Large intestine (tissue), 3 donors: ENCODE data around the gene UST. TPM values are rescaled to one million over a fixed set of nuclear protein-coding genes. Genes with fewer than 3 reads are reported as not detected.

Experiments
- DNase-seq, 2 donors: peaks; one replicate each; pipeline versions ENCODE4 v3.0.0 to v3.0.0-alpha.2; 2013
- H3K27ac ChIP-seq: one replicate; pipeline ENCODE4 v1.5.1; 2013; ENCODE audit warnings: low read length
- H3K27me3 ChIP-seq: 2 replicates; pipeline ENCODE4 v1.6.1; 2013; ENCODE audit warnings: low read length; ENCODE audit not compliant: control insufficient read depth, insufficient read depth
- H3K36me3 ChIP-seq: 2 replicates; pipeline ENCODE4 v1.6.1; 2013; ENCODE audit warnings: low read length; ENCODE audit not compliant: control insufficient read depth, insufficient read depth
- H3K4me1 ChIP-seq: one replicate; pipeline ENCODE4 v1.6.1; 2013; ENCODE audit warnings: low read length; ENCODE audit not compliant: control insufficient read depth, insufficient read depth
- H3K4me3 ChIP-seq: one replicate; pipeline ENCODE4 v1.5.1; 2013; ENCODE audit warnings: low read length
- H3K9me3 ChIP-seq: one replicate; pipeline ENCODE4 v1.6.1; 2013; ENCODE audit warnings: mild to moderate bottlenecking, low read depth, low read length, moderate library complexity; ENCODE audit not compliant: control insufficient read depth
- WGBS: methylation state at CpG from one replicate; pipeline ENCODE4 v1.1.5; 2013; ENCODE audit warnings: low lambda C conversion rate; ENCODE audit not compliant: insufficient coverage; 5-methylcytosine and 5-hydroxymethylcytosine counted together
- polyA plus RNA-seq: library from polyadenylated mRNA; unstranded; fragments of 120-200 nt; gene quantifications from one replicate; pipeline ENCODE4 v1.2.1, GENCODE V29; 2013

UST gene
- polyA plus RNA-seq, 1 donor, result 2.9 TPM

GRCh38 chr6:149082320-149082719 is 335.5 kb downstream of the UST start:
- Histone ChIP-seq H3K36me3 (no peaks in the 10 kb centered on the region), H3K27me3 (no peaks in the 10 kb centered on the region), H3K4me3 (no peak overlapping the region), H3K4me1 (no peaks in the 10 kb centered on the region), H3K27ac (no peak overlapping the region), H3K9me3 (no peaks in the 10 kb centered on the region)
- WGBS, result 100% methylated on average over 1 of the region's 6 CpGs
- DNase-seq, result peak; percentile 53 to 60

GRCh38 chr6:149084026-149084425 is 337.2 kb downstream of the UST start:
- no peaks in the 10 kb centered on the region for H3K27me3 ChIP-seq

DNA sequence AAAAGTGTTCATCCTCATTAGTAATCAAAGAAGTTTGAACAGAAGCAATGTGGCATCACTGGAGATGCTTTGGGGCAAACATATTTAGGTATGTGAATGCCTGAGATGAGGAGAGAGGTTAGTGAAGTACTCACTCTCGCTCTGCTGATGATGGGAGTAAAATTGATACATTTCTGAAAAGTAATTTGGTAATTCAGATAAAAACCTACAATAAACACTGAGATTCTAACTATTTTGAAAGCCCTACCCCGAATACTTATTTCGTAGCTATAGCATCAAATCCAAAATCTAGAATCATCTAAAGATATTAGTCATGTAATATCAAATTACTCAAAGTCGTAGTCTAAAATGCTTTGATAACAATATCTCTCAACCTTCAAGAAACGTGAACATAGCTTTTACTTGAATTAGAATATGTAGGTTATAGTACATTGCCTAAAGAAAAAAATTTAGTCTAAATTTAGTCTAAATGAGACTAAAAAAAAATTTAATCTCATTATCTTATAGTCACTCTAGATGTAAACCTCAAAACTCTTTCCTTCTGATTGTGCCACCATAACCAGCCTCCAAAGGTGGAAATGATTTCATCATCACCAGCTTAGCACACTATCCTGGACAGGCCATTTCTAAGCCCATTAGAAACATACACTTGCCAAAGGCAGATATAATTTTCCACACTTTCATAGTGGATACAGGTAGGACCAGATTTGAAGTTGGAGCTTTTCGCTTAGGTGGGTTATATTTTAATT is 338.2 kb downstream of the UST start:
- Histone ChIP-seq H3K27ac (no peak overlapping the region), H3K27me3 (no peaks in the 10 kb centered on the region), H3K4me3 (no peak overlapping the region), H3K36me3 (no peaks in the 10 kb centered on the region), H3K9me3 (no peaks in the 10 kb centered on the region), H3K4me1 (no peaks in the 10 kb centered on the region)
- 97% methylated on average over 5 of the region's 6 CpGs for WGBS
- DNase-seq, result no peak

More at GRCh38 chr6:149084026-149084425, 337.2 kb downstream of the UST start:
- Histone ChIP-seq H3K4me3 (no peak overlapping the region), H3K36me3 (no peaks in the 10 kb centered on the region), H3K9me3 (no peaks in the 10 kb centered on the region), H3K27ac (no peak overlapping the region), H3K4me1 (no peaks in the 10 kb centered on the region)
- no peak for DNase-seq

- no peak overlapping the region for H3K27ac ChIP-seq
- H3K4me3 ChIP-seq, result no peak overlapping the region
- DNase-seq, result no peak
- H3K36me3 ChIP-seq, result no peaks in the 10 kb centered on the region
- H3K27me3 ChIP-seq, result no peaks in the 10 kb centered on the region
- H3K4me1 ChIP-seq, result no peaks in the 10 kb centered on the region
- no peaks in the 10 kb centered on the region for H3K9me3 ChIP-seq
Observed at GRCh38 chr6:149085557-149085938, 338.7 kb downstream of the UST start.

DNA sequence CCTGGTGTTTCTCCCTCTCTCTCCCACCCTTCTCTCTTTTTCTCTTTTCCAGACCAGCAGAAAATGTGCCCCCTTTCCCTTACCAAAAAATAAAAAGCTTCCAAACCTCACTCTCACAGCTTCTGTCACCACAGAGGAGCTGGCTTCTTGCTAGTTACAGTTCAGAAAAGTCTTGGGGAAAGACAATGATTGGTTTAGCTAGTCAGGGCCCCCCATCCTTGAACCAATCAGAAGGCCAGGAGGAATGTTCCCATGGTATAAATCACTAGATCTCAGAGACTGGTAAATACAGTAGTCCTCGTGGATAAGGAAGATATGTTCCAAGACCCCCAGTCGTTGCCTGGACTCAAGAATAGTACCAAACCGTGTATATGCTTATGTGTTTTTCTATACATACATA is 339.5 kb downstream of the UST start:
- no peaks in the 10 kb centered on the region for H3K9me3 ChIP-seq
- no peak for DNase-seq
- H3K27me3 ChIP-seq, result no peaks in the 10 kb centered on the region
- no peak overlapping the region for H3K27ac ChIP-seq
- no peaks in the 10 kb centered on the region for H3K36me3 ChIP-seq
- H3K4me1 ChIP-seq, result no peaks in the 10 kb centered on the region
- no peak overlapping the region for H3K4me3 ChIP-seq
- WGBS, result no CpG with 5 or more reads among the region's 3 CpGs

- H3K27ac ChIP-seq, result no peak overlapping the region
- H3K36me3 ChIP-seq, result no peaks in the 10 kb centered on the region
- no peaks in the 10 kb centered on the region for H3K27me3 ChIP-seq
- no peak for DNase-seq
- no peaks in the 10 kb centered on the region for H3K4me1 ChIP-seq
- no peaks in the 10 kb centered on the region for H3K9me3 ChIP-seq
- 94% methylated on average over 2 of the region's 6 CpGs for WGBS
- H3K4me3 ChIP-seq, result no peak overlapping the region
Observed at GRCh38 chr6:149087898-149088297, 341.1 kb downstream of the UST start.

- Histone ChIP-seq H3K9me3 (no peaks in the 10 kb centered on the region), H3K4me3 (no peak overlapping the region), H3K4me1 (no peaks in the 10 kb centered on the region), H3K27me3 (no peaks in the 10 kb centered on the region), H3K27ac (no peak overlapping the region), H3K36me3 (no peaks in the 10 kb centered on the region)
- no peak for DNase-seq
- 60% methylated on average over 1 of the region's 9 CpGs for WGBS
Observed at GRCh38 chr6:149088361-149088760, 341.5 kb downstream of the UST start.

DNA sequence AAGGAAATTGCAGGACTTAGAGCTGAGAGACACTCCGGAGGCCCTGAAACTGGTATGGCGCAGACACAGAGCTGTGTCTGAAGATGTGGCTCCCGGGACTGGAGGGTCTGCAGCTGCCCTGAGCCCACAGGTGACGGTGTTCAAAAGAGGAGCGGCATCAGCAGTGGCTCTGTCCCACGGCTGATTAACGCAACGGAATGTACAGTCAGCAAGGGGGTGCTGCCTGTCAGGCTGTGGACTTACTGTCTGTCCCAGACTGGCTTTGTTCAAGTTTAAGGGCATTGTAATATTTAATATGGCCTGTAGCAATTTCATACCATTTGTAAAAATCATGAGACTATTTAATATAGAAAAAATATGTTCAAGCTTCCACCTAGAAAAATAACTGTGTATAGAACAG is 342.7 kb downstream of the UST start:
- Histone ChIP-seq H3K27me3 (no peaks in the 10 kb centered on the region), H3K9me3 (no peaks in the 10 kb centered on the region), H3K27ac (no peak overlapping the region), H3K4me1 (no peaks in the 10 kb centered on the region), H3K36me3 (no peaks in the 10 kb centered on the region), H3K4me3 (no peak overlapping the region)
- no peak for DNase-seq
- WGBS, result no CpG with 5 or more reads among the region's 8 CpGs

DNA sequence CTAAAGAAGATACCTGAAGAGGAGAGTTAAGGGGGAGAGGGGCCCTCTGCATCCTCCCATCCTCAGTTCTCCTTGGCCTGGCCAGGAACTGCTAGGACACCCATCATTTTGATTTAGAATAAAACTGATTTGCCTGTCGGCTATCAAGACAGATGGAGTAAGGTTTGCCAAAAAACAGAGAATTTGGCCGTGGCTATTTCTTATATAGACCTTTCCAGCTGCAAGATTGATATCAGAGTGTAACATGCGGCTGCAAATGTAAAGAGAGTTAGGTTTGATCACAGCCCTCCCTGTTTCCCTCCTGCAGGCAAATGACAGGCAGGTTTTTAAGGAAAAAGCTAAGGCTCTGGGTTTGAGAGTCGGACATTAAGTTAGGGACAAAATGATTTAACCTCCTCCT is 344.1 kb downstream of the UST start:
- no peaks in the 10 kb centered on the region for H3K4me1 ChIP-seq
- H3K27me3 ChIP-seq, result no peaks in the 10 kb centered on the region
- 83% methylated on average over 1 of the region's 4 CpGs for WGBS
- DNase-seq, result no peak
- no peak overlapping the region for H3K4me3 ChIP-seq
- H3K9me3 ChIP-seq, result no peaks in the 10 kb centered on the region
- no peak overlapping the region for H3K27ac ChIP-seq
- H3K36me3 ChIP-seq, result no peaks in the 10 kb centered on the region

GRCh38 chr6:149093643-149094042 is 346.8 kb downstream of the UST start:
- Histone ChIP-seq H3K4me3 (no peak overlapping the region), H3K4me1 (no peaks in the 10 kb centered on the region), H3K9me3 (peaks cover under 1% of the 10 kb centered on the region), H3K27me3 (no peaks in the 10 kb centered on the region), H3K36me3 (no peaks in the 10 kb centered on the region), H3K27ac (no peak overlapping the region)
- WGBS, result no CpG with 5 or more reads among the region's 3 CpGs
- no peak for DNase-seq

GRCh38 chr6:149094156-149094555 is 347.3 kb downstream of the UST start:
- Histone ChIP-seq H3K4me1 (no peaks in the 10 kb centered on the region), H3K27me3 (no peaks in the 10 kb centered on the region), H3K36me3 (no peaks in the 10 kb centered on the region), H3K9me3 (peaks cover 4% of the 10 kb centered on the region), H3K4me3 (no peak overlapping the region), H3K27ac (no peak overlapping the region)
- WGBS, result no CpG with 5 or more reads among the region's 3 CpGs
- DNase-seq, result no peak
